OCI-LY7 (cell line): ENCODE results near the gene KIRREL3.

ENCODE experiments used
- EZH2phosphoT487 ChIP-seq: fragments of 200-600 bp; sonication (generic); IDR thresholded peaks from 2 replicates; pipeline ENCODE4 v1.6.1; 2018; ENCODE audit warnings: low read depth, borderline replicate concordance, mild to moderate bottlenecking, mixed run types, antibody characterized with exemption, low read length, moderate library complexity, mixed read lengths
- TF ChIP-seq, protein P1 (sequence below): fragments of 200-600 bp; sonication (generic); conservative IDR thresholded peaks from 2 replicates; pipeline ENCODE4 v1.5.1; 2014; ENCODE audit warnings: mild to moderate bottlenecking, antibody characterized with exemption, low read length, moderate library complexity, mixed read lengths

DNA sequence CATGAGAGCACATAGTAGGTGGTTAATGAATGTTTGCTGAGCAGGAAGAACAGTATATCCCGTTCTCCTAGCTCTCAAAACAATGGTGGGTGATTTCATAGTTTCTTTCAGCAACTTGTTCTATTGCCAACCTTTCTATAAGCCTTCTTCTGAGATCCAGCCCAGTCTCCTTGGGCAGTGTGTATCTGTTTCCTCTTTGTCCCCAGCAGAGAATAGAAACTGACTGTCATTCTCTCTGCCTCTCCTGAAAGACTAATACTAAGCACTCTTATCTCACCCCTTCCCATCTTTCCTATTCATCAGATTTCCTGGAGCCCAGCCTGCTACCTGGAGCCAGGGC, 372.1 kb downstream of the KIRREL3 start:
- TF ChIP-seq, protein P1, sequence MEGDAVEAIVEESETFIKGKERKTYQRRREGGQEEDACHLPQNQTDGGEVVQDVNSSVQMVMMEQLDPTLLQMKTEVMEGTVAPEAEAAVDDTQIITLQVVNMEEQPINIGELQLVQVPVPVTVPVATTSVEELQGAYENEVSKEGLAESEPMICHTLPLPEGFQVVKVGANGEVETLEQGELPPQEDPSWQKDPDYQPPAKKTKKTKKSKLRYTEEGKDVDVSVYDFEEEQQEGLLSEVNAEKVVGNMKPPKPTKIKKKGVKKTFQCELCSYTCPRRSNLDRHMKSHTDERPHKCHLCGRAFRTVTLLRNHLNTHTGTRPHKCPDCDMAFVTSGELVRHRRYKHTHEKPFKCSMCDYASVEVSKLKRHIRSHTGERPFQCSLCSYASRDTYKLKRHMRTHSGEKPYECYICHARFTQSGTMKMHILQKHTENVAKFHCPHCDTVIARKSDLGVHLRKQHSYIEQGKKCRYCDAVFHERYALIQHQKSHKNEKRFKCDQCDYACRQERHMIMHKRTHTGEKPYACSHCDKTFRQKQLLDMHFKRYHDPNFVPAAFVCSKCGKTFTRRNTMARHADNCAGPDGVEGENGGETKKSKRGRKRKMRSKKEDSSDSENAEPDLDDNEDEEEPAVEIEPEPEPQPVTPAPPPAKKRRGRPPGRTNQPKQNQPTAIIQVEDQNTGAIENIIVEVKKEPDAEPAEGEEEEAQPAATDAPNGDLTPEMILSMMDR, result no peak
- TF ChIP-seq EZH2phosphoT487, result no peak
